WTC11 (cell line): ENCODE results near the gene MSH3. TPM values are rescaled to one million over a fixed set of nuclear protein-coding genes. Genes with fewer than 3 reads are reported as not detected.
"Not testable (repeated sequence)": the region's sequence is repeated elsewhere in the genome, so short reads cannot be mapped to it uniquely, and the experiment has no call there.

Experiments
- ATAC-seq: fragments of 200-7000 bp; cut with Tn5 transposase; 2 replicates; pipeline ENCODE4 v1.10.0; 2021; ENCODE audit warnings: mild to moderate bottlenecking, moderate library complexity
- CTCF ChIA-PET: fragments of 300-600 bp; sonication (Branson Sonifier 250); formaldehyde crosslinking; loops from one replicate; lab custom pipeline; 2021; ENCODE audit warnings: antibody characterized with exemption; lab: Charles Lee
- POLR2A ChIA-PET: fragments of 350-600 bp; sonication (Branson Sonifier 250); formaldehyde crosslinking; loops from one replicate; lab custom pipeline; 2021; ENCODE audit warnings: antibody characterized with exemption; lab: Charles Lee
- DNase-seq: peaks from one replicate; pipeline ENCODE4 v3.0.0; 2021; ENCODE audit warnings: low spot score
- H3K27ac Mint-ChIP-seq: 2 replicates; pipeline ENCODE4 v1.8.0; 2021; ENCODE audit warnings: mixed read lengths
- H3K27me3 Mint-ChIP-seq: 2 replicates; pipeline ENCODE4 v1.8.0; 2021; ENCODE audit warnings: low read depth, mild to moderate bottlenecking, moderate library complexity, mixed read lengths
- H3K36me3 Mint-ChIP-seq: 2 replicates; pipeline ENCODE4 v1.8.0; 2021; ENCODE audit warnings: mixed read lengths
- H3K4me1 Mint-ChIP-seq: 2 replicates; pipeline ENCODE4 v1.8.0; 2022; ENCODE audit warnings: mixed read lengths
- H3K4me3 Mint-ChIP-seq: 2 replicates; pipeline ENCODE4 v1.8.0; 2021; ENCODE audit warnings: mild to moderate bottlenecking, moderate library complexity, mixed read lengths
- H3K9me3 Mint-ChIP-seq: 2 replicates; pipeline ENCODE4 v1.8.0; 2021; ENCODE audit warnings: mixed read lengths
- ATF1 ChIP-seq: sonication (generic); formaldehyde crosslinking; IDR thresholded peaks from 2 replicates; pipeline ENCODE4 v1.8.1; 2023; ENCODE audit warnings: mild to moderate bottlenecking, moderate library complexity, missing genetic modification reagents
- ATF3 ChIP-seq: sonication (generic); formaldehyde crosslinking; conservative IDR thresholded peaks from 2 replicates; pipeline ENCODE4 v1.8.1; 2022; ENCODE audit warnings: mild to moderate bottlenecking, missing genetic modification reagents
- CBFB ChIP-seq: sonication (generic); formaldehyde crosslinking; IDR thresholded peaks from 2 replicates; pipeline ENCODE4 v1.8.1; 2022; ENCODE audit warnings: mild to moderate bottlenecking, low read depth, missing genetic modification reagents
- E2F4 ChIP-seq: sonication (generic); formaldehyde crosslinking; IDR thresholded peaks from 2 replicates; pipeline ENCODE4 v1.8.1; 2022; ENCODE audit warnings: low read depth, mild to moderate bottlenecking, moderate library complexity, missing genetic modification reagents, borderline replicate concordance
- FOXJ3 ChIP-seq: sonication (generic); formaldehyde crosslinking; IDR thresholded peaks from 2 replicates; pipeline ENCODE4 v1.9.0; 2021; ENCODE audit warnings: missing genetic modification reagents, mild to moderate bottlenecking, borderline replicate concordance
- GTF2I ChIP-seq: fragments of 250-450 bp; sonication (Bioruptor Pico); conservative IDR thresholded peaks from 2 replicates; pipeline ENCODE4 v1.4.0; 2021; ENCODE audit warnings: mild to moderate bottlenecking
- HMGXB4 ChIP-seq: sonication (generic); formaldehyde crosslinking; IDR thresholded peaks from 2 replicates; pipeline ENCODE4 v1.8.1; 2023; ENCODE audit warnings: mild to moderate bottlenecking, moderate library complexity, missing genetic modification reagents
- KAT7 ChIP-seq: sonication (generic); formaldehyde crosslinking; IDR thresholded peaks from 2 replicates; pipeline ENCODE4 v1.8.1; 2023; ENCODE audit warnings: missing genetic modification reagents, mild to moderate bottlenecking, borderline replicate concordance
- MAX ChIP-seq: sonication (generic); formaldehyde crosslinking; IDR thresholded peaks from 2 replicates; pipeline ENCODE4 v1.8.0; 2022; ENCODE audit warnings: mild to moderate bottlenecking, missing genetic modification reagents
- MLX ChIP-seq: sonication (generic); formaldehyde crosslinking; IDR thresholded peaks from 2 replicates; pipeline ENCODE4 v1.8.1; 2023; ENCODE audit warnings: mild to moderate bottlenecking, missing genetic modification reagents, moderate library complexity
- ZBTB21 ChIP-seq: sonication (generic); formaldehyde crosslinking; IDR thresholded peaks from 2 replicates; pipeline ENCODE4 v1.8.1; 2023; ENCODE audit warnings: mild to moderate bottlenecking, missing genetic modification reagents, borderline replicate concordance
- ZNF138 ChIP-seq: sonication (generic); formaldehyde crosslinking; conservative IDR thresholded peaks from 2 replicates; pipeline ENCODE4 v1.8.1; 2022; ENCODE audit warnings: mild to moderate bottlenecking, moderate library complexity, missing genetic modification reagents
- ZNF396 ChIP-seq: fragments of 250-450 bp; sonication (Bioruptor Pico); IDR thresholded peaks from 2 replicates; pipeline ENCODE4 v1.8.0; 2021; ENCODE audit warnings: mild to moderate bottlenecking, moderate library complexity, borderline replicate concordance
- ZNF423 ChIP-seq: fragments of 250-450 bp; sonication (Bioruptor Pico); IDR thresholded peaks from 2 replicates; pipeline ENCODE4 v2.1.2; 2022; ENCODE audit warnings: mild to moderate bottlenecking, moderate library complexity
- total RNA-seq: library from RNA; stranded (reverse); gene quantifications from 3 replicates; pipeline ENCODE4 v1.2.3, GENCODE V29; 2021
- TF ChIP-seq, protein P1 (sequence below): fragments of 250-450 bp; sonication (Bioruptor Pico); IDR thresholded peaks from 2 replicates; pipeline ENCODE4 v1.9.0; 2021; ENCODE audit warnings: mild to moderate bottlenecking, borderline replicate concordance
- TF ChIP-seq, protein P2 (sequence below): sonication (generic); formaldehyde crosslinking; IDR thresholded peaks from 2 replicates; pipeline ENCODE4 v1.8.1; 2023; ENCODE audit warnings: mild to moderate bottlenecking, missing genetic modification reagents

The MSH3 gene
- total RNA-seq, 1 experiment from 2014 or later: 14.6 TPM

DNA sequence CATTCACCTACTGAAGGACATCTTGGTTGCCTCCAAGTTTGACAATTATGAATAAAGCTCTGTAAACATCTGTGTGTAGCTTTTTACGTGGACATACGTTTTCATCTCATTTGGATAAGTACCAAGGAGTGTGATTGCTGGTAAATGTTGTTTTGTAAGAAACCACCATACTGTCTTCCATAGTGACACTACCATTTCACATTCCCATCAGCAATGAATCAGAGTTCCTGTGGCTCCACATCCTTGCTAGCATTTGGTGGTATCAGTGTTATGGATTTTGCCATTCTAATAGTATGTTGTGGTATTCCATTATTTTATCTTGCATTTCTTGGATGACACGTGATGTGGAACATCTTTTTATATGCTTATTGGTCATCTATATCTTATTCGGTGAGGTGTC lies 227.3 kb downstream of the MSH3 start:
- H3K9me3 Mint-ChIP-seq: peaks cover 16% of the 10 kb centered on the region
- H3K27me3 Mint-ChIP-seq: no peaks in the 10 kb centered on the region
- peaks cover 23% of the 10 kb centered on the region for H3K36me3 Mint-ChIP-seq
- peaks cover 15% of the 10 kb centered on the region for H3K4me1 Mint-ChIP-seq
- H3K4me3 Mint-ChIP-seq: no peak overlapping the region
- POLR2A ChIA-PET: no interaction called here
- H3K27ac Mint-ChIP-seq: no peak overlapping the region
- no peak for ATAC-seq
- no peak for DNase-seq
- TF ChIP-seq, protein P1, sequence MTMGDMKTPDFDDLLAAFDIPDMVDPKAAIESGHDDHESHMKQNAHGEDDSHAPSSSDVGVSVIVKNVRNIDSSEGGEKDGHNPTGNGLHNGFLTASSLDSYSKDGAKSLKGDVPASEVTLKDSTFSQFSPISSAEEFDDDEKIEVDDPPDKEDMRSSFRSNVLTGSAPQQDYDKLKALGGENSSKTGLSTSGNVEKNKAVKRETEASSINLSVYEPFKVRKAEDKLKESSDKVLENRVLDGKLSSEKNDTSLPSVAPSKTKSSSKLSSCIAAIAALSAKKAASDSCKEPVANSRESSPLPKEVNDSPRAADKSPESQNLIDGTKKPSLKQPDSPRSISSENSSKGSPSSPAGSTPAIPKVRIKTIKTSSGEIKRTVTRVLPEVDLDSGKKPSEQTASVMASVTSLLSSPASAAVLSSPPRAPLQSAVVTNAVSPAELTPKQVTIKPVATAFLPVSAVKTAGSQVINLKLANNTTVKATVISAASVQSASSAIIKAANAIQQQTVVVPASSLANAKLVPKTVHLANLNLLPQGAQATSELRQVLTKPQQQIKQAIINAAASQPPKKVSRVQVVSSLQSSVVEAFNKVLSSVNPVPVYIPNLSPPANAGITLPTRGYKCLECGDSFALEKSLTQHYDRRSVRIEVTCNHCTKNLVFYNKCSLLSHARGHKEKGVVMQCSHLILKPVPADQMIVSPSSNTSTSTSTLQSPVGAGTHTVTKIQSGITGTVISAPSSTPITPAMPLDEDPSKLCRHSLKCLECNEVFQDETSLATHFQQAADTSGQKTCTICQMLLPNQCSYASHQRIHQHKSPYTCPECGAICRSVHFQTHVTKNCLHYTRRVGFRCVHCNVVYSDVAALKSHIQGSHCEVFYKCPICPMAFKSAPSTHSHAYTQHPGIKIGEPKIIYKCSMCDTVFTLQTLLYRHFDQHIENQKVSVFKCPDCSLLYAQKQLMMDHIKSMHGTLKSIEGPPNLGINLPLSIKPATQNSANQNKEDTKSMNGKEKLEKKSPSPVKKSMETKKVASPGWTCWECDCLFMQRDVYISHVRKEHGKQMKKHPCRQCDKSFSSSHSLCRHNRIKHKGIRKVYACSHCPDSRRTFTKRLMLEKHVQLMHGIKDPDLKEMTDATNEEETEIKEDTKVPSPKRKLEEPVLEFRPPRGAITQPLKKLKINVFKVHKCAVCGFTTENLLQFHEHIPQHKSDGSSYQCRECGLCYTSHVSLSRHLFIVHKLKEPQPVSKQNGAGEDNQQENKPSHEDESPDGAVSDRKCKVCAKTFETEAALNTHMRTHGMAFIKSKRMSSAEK (CRISPR knock-in tag): no peak
- TF ChIP-seq CBFB: no peak
- no peak for TF ChIP-seq MAX (CRISPR knock-in tag)
- TF ChIP-seq ZNF423 (CRISPR knock-in tag): no peak
- no peak for TF ChIP-seq ATF3
- no peak for TF ChIP-seq ZNF396 (CRISPR knock-in tag)
- TF ChIP-seq ZBTB21 (CRISPR knock-in tag): no peak
- TF ChIP-seq, protein P2, sequence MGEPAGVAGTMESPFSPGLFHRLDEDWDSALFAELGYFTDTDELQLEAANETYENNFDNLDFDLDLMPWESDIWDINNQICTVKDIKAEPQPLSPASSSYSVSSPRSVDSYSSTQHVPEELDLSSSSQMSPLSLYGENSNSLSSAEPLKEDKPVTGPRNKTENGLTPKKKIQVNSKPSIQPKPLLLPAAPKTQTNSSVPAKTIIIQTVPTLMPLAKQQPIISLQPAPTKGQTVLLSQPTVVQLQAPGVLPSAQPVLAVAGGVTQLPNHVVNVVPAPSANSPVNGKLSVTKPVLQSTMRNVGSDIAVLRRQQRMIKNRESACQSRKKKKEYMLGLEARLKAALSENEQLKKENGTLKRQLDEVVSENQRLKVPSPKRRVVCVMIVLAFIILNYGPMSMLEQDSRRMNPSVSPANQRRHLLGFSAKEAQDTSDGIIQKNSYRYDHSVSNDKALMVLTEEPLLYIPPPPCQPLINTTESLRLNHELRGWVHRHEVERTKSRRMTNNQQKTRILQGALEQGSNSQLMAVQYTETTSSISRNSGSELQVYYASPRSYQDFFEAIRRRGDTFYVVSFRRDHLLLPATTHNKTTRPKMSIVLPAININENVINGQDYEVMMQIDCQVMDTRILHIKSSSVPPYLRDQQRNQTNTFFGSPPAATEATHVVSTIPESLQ: no peak
- TF ChIP-seq KAT7 (CRISPR knock-in tag): no peak
- TF ChIP-seq MLX (CRISPR knock-in tag): no peak
- no peak for TF ChIP-seq E2F4 (CRISPR knock-in tag)
- no peak for TF ChIP-seq GTF2I (CRISPR knock-in tag)
- TF ChIP-seq, all 79 proteins: peak for 0
- CTCF ChIA-PET: no interaction called here

- ATAC-seq, H3K36me3 Mint-ChIP-seq, DNase-seq, H3K27me3 Mint-ChIP-seq, POLR2A ChIA-PET, H3K27ac Mint-ChIP-seq, CTCF ChIA-PET, H3K4me3 Mint-ChIP-seq: not testable (repeated sequence)
- Mint-ChIP-seq H3K9me3 (peaks cover 12% of the 10 kb centered on the region), H3K4me1 (peaks cover 15% of the 10 kb centered on the region)
These were observed 228.9 kb downstream of the MSH3 start for GRCh38 chr5:80883390-80883789.

- ChIA-PET POLR2A (no interaction called here), CTCF (no interaction called here)
- peak; percentile 46 for ATAC-seq
- Mint-ChIP-seq H3K27me3 (no peaks in the 10 kb centered on the region), H3K4me1 (peaks cover 15% of the 10 kb centered on the region), H3K4me3 (no peak overlapping the region), H3K9me3 (peaks cover 12% of the 10 kb centered on the region), H3K27ac (peak overlapping the region; percentile 10), H3K36me3 (peaks cover 10% of the 10 kb centered on the region)
- no peak for DNase-seq
- TF ChIP-seq FOXJ3 (CRISPR knock-in tag) (no peak), HMGXB4 (CRISPR knock-in tag) (no peak), ZNF138 (CRISPR knock-in tag) (no peak), ATF1 (CRISPR knock-in tag) (no peak)
These were observed 229.8 kb downstream of the MSH3 start for GRCh38 chr5:80884086-80884813.
